Endothelial cell of umbilical vein (primary cell): ENCODE data around the gene CELSR1.

Experiments used
- EZH2 ChIP-seq: IDR thresholded peaks from 2 replicates; pipeline ENCODE4 v1.6.1; 2012; ENCODE audit warnings: borderline replicate concordance, low read depth, mild to moderate bottlenecking, moderate library complexity, low read length, inconsistent platforms; ENCODE audit not compliant: severe bottlenecking
- POLR2AphosphoS5 ChIP-seq: IDR thresholded peaks from 2 replicates; pipeline ENCODE4 v1.6.1; 2012; ENCODE audit warnings: low read depth, mild to moderate bottlenecking, control low read depth, low read length, moderate library complexity; ENCODE audit not compliant: insufficient read depth
- TF ChIP-seq, protein P1 (sequence below), 2 donors: IDR thresholded peaks; 1 replicate in 1 of 2; 2 replicates in 1 of 2; pipeline ENCODE4 v1.5.1; 2011; ENCODE audit warnings: low read length in 2 of 2, mild to moderate bottlenecking in 2 of 2, moderate library complexity in 2 of 2, control low read depth in 1 of 2, inconsistent platforms in 1 of 2, low read depth in 1 of 2; ENCODE audit not compliant: insufficient read depth in 1 of 2; ENCODE audit errors: extremely low read depth in 1 of 2

GRCh38 chr22:46499805-46500189 is 37.6 kb downstream of the CELSR1 start:
- TF ChIP-seq EZH2 (no peak), POLR2AphosphoS5 (no peak)
- TF ChIP-seq, protein P1, sequence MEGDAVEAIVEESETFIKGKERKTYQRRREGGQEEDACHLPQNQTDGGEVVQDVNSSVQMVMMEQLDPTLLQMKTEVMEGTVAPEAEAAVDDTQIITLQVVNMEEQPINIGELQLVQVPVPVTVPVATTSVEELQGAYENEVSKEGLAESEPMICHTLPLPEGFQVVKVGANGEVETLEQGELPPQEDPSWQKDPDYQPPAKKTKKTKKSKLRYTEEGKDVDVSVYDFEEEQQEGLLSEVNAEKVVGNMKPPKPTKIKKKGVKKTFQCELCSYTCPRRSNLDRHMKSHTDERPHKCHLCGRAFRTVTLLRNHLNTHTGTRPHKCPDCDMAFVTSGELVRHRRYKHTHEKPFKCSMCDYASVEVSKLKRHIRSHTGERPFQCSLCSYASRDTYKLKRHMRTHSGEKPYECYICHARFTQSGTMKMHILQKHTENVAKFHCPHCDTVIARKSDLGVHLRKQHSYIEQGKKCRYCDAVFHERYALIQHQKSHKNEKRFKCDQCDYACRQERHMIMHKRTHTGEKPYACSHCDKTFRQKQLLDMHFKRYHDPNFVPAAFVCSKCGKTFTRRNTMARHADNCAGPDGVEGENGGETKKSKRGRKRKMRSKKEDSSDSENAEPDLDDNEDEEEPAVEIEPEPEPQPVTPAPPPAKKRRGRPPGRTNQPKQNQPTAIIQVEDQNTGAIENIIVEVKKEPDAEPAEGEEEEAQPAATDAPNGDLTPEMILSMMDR (IDR thresholded peaks at IDR 0.05; ENCODE audit: extremely low read depth in 1 of 2, insufficient read depth in 1 of 2, low read depth in 1 of 2, low read length in 2 of 2), result no peak
